GM19467 (cell line): ENCODE data around the gene SEZ6L2.
"Not testable (repeated sequence)": the region's sequence is repeated elsewhere in the genome, so short reads cannot be mapped to it uniquely, and the experiment has no call there.

ENCODE experiments used
- ATAC-seq: cut with Tn5 transposase; IDR thresholded peaks from one replicate; pipeline ENCODE4 v1.9.1; 2021; ENCODE audit warnings: mild to moderate bottlenecking, moderate library complexity; ENCODE audit not compliant: unreplicated experiment

SEZ6L2 gene

DNA sequence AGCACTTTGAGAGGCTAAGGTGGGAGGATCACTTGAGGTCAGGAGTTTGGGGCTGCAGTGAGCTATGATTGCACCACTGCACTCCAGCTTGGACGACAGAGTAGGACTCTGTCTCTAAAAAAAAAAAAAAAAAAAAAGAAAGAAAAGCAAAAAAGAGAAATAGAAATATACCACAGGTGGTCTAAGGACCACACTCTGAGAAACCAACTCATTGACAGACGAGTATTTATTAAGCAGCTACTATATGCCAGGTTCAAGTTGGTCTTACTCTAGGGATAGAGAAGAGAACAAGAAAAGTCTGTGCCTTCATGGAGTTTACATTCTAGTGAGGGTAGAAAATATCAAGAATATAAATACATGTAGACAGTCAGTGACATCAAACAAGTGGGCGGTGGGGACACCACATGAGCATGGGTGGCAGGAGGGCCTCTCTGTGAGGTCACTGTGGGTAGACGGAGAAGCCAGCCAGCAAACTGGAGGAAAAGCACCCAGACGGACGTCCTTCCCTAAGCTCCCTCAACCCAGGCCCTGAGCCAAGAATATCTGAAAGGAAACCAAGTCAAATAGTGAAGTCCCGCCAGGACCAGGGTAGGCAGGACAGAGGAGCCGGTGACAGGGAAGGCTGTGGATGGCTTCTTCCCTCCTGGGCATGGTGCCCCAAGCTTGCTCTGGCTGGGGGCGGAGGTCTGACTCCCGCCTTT is 41.1 kb downstream of the SEZ6L2 start:
- ATAC-seq: no peak

DNA sequence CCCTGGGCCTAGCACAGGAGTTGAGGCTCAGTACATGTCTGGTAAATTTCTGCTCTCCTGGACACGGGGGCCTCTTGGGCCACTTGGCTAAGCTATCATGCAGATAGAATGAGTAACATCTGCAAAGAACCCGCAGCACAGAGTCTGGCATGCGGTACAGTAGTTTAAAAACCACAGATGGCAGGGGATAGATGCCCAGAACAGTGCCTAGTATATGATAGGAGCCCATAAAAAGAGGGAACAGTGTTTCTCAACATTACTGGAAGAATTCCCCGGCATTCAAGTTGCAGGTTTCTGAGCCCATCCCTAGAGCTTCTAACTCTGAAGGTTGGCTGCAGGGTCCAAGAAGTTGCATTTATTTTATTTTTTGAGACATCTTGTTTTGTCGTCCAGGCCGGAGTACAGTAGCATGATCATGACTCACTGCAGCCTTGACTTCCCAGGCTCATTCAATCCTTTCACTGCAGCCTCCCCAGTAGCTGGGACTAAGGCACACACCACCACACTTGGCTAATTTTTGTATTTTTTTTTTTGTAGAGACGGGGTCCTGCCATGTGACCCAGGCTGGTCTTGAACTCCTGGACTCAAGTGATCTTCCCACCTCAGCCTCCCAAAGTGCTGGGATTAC is 42.1 kb downstream of the SEZ6L2 start:
- no peak for ATAC-seq

DNA sequence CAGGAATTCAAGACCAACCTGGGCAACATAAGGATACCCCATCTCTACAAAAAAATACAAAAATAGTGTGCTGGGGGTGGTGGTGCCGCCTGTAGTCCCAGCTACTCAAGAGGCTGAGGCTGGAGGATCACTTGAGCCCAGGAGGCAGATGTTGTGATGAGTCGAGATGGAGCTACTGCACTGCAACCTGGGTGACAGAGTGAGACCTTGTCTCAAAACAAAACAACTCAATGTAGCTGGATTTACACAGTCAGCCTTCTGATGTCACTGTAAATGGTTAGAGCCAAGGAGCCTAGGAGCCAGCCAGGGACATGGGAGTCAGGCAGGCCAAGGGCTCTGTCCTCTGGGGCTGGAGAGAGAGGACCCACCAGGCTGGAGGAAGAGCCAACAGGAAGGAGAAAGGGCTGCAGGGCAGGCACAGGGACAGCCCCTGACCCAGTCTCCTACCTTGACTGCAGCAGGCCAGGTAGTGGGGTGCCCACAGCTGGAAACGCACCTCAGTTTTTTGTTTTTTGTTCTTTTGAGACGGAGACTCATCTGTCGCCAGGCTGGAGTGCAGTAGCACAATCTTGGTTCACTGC is 44.7 kb downstream of the SEZ6L2 start:
- ATAC-seq: no peak

- ATAC-seq: no peak
Measured at GRCh38 chr16:29852654-29853053, 46.7 kb downstream of the SEZ6L2 start.

- ATAC-seq: no peak
Measured at GRCh38 chr16:29850998-29851397, 48.4 kb downstream of the SEZ6L2 start.

DNA sequence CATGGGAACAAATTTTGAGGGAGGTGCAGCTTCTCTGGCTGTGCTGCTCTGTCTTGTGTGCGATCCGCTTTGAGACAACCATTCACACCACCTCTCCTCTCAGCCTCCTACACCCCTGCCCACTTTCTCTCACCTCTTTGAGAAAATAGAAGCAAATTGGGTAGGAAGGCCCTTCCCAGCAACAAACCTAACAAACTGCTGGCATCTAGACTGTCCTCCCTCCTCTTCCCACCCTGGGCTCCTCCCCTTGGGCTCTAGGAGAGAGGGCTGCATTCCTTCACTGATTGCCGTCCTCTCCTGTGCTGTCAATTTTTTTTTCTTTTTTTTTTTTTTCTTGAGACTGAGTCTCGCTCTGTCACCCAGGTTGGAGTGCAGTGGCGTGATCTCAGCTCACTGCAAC is 49.8 kb downstream of the SEZ6L2 start:
- ATAC-seq: no peak

DNA sequence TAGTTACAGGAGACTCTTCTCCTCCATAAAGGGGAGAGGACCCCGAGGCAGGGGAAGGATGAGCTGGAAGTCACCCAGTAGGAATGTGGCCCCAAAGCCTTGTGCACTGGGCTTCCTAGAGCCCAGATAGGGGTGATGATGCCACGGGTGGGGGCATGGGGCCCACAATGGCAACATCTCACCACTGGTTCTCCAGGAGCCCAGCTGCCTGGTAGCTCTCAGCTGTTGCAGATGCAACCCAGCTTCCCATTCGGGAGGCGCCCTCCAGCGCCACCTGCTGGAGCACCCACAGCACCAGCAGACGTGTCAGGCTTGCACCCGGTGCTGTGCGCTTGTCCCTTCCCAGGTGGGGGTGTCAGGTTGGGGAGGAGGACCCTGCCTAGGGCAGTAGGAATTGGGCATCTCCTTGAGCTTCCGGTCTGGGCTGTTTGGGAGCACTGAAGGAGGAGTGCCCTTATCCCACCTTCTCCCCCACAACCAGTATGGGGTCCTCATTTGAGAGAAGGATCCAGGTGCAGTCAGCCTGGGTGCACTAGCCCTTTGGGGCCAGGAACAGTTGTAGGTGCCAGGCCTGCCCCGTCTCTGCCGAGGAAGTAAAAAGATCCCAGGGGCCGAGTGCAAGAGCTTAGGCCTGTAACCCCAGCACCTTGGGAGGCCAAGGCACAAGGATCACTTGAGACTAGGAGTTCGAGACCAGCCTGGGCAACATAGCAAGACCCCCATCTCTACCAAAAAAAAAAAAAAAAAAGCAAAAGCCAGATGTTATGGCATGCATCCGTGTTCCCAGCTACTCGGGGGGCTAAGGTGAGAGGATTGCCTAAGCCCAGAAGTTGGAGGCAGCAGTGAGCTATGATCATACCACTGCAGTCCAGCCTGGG is 50.7 kb downstream of the SEZ6L2 start:
- no peak for ATAC-seq

- no peak for ATAC-seq
Measured at GRCh38 chr16:29845656-29846055, 53.7 kb downstream of the SEZ6L2 start.

GRCh38 chr16:29844575-29845331 is 54.6 kb downstream of the SEZ6L2 start:
- ATAC-seq: no peak

GRCh38 chr16:29843931-29844330 is 55.4 kb downstream of the SEZ6L2 start:
- ATAC-seq: no peak

DNA sequence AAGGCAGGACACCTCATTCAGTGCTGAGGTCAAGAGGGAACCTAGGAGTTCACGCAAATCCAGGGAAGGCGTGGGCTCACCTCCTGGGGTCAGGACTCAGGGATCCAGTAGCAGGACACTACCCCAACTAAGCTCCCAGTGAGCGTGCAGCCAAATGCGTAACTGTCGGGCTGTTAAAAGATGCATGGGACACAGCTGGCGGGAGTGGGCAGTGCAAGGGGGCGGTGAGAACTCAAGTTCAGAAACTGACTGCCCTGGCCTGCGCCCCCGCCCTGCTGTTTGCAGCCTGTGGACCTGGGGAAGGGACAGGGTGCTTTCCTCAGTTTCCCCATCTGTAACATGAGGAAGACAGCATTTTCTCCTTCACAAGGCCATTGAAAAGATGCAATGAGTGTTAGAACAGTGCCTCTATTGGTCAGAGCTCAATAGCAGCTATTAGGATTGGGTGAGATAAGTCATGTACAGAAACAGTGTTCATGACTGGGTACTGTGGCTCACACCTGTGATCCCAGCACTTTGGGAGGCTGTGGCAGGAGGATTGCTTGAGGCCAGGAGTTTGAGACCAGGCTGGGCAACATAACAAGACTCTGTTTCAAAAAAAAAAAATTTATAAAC is 56.5 kb downstream of the SEZ6L2 start:
- no peak for ATAC-seq

DNA sequence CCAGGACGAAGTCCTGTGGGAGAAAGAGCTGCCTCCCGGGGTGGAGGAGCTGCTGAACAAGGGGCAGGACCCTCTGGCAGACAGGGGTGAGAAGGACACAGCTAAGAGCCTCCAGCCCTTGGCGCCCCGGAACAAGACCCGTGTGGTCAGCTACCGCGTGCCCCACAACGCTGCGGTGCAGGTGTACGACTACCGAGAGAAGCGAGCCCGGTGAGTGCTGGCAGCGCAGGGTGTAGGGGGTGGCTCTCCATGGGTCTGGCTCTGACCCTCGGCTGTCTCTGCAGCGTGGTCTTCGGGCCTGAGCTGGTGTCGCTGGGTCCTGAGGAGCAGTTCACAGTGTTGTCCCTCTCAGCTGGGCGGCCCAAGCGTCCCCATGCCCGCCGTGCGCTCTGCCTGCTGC is 57.7 kb downstream of the SEZ6L2 start:
- ATAC-seq: no peak

DNA sequence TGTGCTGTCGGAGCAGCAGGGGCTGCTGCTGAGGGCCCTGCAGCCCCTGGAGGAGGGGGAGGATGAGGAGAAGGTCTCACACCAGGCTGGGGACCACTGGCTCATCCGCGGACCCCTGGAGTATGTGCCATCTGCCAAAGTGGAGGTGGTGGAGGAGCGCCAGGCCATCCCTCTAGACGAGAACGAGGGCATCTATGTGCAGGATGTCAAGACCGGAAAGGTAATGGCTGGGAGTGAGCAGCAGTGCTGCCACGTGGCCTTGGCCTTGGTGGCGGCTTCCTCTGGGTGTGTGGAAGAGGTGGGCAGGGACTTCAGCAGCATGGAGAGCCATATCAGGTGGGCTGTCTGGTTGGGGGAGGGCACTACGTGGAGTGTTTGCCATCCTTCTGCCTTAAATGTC is 59.1 kb downstream of the SEZ6L2 start:
- ATAC-seq: no peak

DNA sequence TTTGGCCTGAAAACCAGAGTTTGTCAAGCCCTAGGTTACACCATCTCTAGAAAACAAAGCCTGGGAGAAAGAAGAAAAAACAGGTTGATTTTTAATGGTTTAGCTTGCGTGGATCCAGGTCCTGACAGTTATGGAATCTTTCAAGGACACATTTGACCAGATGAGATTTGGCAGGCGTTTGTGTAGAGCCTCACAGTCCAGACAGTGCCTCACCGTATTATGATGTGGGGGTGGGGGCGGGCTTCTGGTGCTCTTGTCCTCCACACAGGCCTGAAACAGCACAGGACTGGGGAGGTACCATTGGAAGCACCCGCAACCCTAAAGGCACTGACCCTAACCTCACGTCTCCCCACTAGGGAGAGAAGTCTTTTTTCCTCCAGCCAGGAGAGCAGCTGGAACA is 59.5 kb downstream of the SEZ6L2 start:
- ATAC-seq: no peak

DNA sequence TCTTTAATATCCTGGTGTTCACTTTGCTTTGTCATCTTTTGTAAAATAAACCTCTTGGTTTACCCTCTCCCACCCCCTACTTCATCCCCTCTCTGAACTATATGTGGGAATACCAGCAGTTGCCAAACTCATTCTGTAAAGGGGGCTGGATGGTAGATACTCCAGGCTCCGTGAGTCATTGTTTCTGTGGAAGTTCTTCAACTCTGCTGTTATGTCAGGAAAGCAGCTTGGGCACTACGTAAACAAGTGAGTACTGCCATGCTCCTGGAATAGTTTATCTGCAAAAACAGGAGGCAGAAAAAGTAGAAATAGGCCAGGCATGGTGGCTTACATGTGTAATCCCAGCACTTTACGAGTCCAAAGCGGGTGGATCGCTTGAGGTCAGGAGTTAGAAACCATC is 61.5 kb downstream of the SEZ6L2 start:
- ATAC-seq: no peak

GRCh38 chr16:29836623-29837022 is 62.7 kb downstream of the SEZ6L2 start:
- ATAC-seq: no peak

- no peak for ATAC-seq
Measured at GRCh38 chr16:29835926-29836325, 63.4 kb downstream of the SEZ6L2 start.

DNA sequence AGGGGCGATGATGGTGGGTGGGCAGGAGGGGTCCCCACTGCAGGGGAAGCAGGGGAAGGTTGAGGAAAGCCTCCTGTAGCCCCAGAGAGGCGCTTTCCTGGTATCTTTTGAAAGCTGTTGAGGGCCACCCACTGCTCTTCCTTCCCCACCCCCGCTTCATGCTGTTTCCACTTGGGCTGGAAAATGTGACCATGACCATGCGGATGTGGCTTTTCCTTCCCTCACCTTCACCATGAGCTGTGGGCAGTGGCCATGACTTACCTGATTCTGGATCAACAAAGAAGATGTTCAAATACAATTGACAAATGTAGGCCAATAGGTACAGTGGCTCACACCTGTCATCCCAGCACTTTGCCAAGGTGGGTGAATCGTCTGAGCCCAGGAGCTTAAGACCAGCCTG is 65.3 kb downstream of the SEZ6L2 start:
- no peak for ATAC-seq

DNA sequence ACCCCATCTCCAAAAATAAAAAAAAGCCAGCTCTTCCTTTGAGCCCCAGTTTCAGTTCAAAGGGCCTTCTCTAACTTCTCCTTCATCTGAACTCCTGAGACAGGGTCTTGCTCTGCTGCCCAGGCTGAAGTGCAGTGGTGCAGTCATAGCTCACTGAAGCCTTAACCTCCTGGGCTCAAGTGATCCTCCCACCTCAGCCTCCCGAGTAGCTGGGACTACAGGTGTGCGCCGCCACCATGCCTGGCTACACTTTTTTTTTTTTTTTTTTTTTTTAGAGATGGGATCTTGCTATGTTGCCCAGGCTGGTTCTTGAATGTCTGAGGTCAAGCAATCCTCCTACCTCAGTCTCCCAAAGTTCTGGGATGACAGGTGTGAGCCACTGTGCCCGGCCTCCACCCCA is 66.1 kb downstream of the SEZ6L2 start:
- not testable (repeated sequence) for ATAC-seq

DNA sequence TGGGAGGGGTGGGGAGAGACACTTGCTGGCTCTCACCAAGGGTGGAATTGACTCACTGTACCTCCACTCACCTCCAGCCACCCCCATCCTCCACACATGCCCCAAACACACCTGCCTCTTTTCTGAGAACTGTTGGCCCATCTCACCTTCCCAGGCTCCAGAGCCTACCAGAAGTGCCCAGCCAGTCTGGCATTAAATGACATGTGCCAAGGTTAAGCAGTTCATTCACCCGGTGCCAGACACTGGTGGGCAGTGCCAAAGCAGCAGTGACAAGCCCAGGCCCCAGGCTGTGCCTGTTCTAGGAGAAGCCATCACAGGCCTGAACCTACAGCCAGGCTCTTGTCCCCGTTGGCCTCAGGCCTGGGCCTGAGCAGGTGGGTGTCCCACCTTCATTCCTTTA is 67.9 kb downstream of the SEZ6L2 start:
- no peak for ATAC-seq
